ENCODE data around the gene ETV4.

ETV4 gene

DNA sequence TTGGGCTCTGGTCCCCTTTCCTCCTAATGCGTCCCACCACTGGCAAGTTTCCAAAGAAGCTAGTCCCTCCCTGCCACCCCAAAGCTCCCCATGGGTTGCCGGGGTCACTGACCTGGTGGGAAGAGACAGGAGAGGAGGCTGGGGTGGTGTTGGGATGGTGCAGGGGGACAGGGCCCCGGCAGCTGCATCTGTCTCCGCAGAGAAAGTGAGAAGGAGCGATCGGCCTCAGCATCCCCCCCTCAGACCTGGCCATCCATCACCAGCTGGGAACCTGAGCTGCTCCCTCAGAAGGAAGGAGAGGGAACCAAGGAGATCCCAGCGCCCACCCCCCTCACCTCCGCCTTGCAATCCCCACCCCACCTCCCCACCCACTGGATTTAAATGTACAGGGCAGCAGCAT, 3.3 kb downstream of the ETV4 start:
- peaks cover 10 to 43% (median 31%) of the 10 kb centered on the region in 10 experiments; a peak in 19 of 20 replicates for H3K4me1 ChIP-seq
- H3K27ac ChIP-seq: no peak overlapping the region
- no peak for TF ChIP-seq Cebpa-rat (IDR thresholded peaks at IDR 0.05)
- peaks cover 40 to 60% (median 53%) of the 10 kb centered on the region in 11 experiments for H3K27me3 ChIP-seq
- H3K4me3 ChIP-seq: no peak overlapping the region
- no peaks in the 10 kb centered on the region for H3K9me3 ChIP-seq (replicated peaks in 1 of 11)
- no peaks in the 10 kb centered on the region for H3K36me3 ChIP-seq
- H3K9ac ChIP-seq: no peak overlapping the region
- peaks cover 0 to 4% (median 0%) of the 10 kb centered on the region in 11 experiments; a peak in 4 of 22 replicates for H4K20me1 ChIP-seq
- H3K4me2 ChIP-seq: no peak overlapping the region

DNA sequence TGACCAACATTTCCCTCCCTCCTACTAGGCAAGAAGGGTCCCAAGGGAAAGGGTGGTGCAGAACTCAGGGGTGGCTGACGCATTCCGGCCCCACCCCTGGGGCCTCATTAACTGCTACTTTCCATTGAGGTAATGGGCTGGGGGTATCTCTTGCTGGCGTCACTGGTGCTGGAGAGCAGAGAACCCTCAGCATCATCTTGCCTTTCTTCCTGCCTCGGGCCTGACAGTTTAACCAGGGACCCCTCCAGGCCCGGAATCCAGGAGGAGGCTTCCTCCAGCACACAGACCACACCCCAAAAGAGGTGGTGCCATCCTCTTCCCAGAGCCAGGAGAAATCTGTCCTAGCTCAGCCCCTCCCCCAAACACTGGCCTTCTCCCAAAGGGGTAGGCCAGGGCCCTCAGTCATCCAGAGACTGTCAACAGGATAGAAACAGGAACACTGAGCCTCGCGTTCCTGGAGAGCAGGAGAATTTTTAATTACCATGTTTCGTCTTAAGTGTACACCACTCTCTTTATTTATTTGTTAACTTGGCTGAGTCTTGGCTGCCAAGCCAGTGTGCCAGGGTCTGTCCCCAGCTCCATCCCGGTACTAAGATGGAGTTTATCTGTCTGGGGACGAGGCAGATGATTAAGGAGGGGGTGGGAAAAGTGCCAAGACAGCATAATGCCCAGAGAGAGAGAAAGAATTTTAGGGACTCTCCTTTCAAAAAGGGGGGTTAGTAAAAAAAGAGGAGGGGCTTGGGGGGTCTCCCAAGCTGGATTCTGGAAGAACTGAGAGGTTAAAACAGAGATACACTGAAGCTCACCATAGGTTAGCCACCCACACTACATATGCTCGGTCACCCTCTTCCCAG, 5.1 kb downstream of the ETV4 start:
- Histone ChIP-seq H3K36me3 (no peaks in the 10 kb centered on the region), H3K9me3 (replicated peaks in 1 of 11) (no peaks in the 10 kb centered on the region), H3K4me2 (peak overlapping the region; percentile 14 to 64 (median 33); a peak in 18 of 22 replicates), H3K4me1 (peaks cover 16 to 49% (median 37%) of the 10 kb centered on the region in 10 experiments), H3K4me3 (no peak overlapping the region), H3K27ac (no peak overlapping the region), H3K9ac (no peak overlapping the region), H4K20me1 (peaks cover 0 to 4% (median 0%) of the 10 kb centered on the region in 11 experiments; a peak in 4 of 22 replicates), H3K27me3 (peaks cover 29 to 46% (median 38%) of the 10 kb centered on the region in 11 experiments)
- TF ChIP-seq Cebpa-rat (IDR thresholded peaks at IDR 0.05): no peak

DNA sequence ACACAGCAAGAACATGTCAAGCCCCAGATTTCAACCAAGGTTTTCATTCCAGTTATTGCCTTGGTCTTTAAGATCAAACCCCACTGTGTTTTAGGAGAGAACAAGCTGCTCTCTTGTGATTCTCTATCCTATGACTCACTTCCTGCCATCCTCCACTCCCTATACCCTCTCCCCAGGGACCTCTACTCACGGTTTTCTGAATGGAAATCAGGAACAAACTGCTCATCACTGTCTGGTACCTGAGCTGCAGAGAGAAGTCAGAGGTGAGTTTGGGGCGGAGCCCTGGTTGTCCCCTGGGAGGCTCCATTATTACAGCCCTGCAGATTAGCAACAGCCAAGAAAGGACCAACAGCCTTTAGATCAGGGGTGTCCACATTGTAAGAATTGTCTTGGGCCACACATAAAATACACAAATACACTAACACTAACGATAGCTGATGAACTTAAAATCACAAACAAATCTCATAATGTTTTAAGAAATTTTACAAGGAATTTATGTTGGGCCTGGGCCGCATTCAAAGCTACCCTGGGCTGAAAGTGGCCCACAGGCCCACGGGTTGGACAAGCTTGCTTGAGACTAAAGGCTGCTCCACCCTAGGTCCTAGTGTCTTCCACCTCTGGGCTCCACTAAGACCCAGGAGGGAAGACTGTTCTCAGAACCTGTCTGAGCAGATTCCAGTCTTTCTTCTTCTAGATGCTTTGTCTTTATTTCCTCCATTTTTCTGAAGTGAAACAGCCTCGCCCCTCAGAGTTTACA, 9.7 kb downstream of the ETV4 start:
- Histone ChIP-seq H3K27ac (peak overlapping the region in 8 of 11 experiments; percentile 6 to 61 (median 38); a peak in 11 of 22 replicates), H3K9me3 (replicated peaks in 1 of 11) (no peaks in the 10 kb centered on the region), H3K4me3 (no peak overlapping the region), H3K9ac (peak overlapping the region in 3 of 11 experiments; percentile 14 to 32 (median 24); a peak in 4 of 22 replicates), H3K27me3 (0 out of 22 replicates have a peak, but pooled peaks cover 0 to under 1% (median 0%) of the 10 kb centered on the region in 11 experiments), H3K4me1 (peaks cover 24 to 42% (median 35%) of the 10 kb centered on the region in 10 experiments), H3K4me2 (peak overlapping the region; percentile 40 to 87 (median 70)), H4K20me1 (no peaks in the 10 kb centered on the region; a peak in 1 of 22 replicates), H3K36me3 (no peaks in the 10 kb centered on the region)
- TF ChIP-seq Cebpa-rat (IDR thresholded peaks at IDR 0.05): no peak

DNA sequence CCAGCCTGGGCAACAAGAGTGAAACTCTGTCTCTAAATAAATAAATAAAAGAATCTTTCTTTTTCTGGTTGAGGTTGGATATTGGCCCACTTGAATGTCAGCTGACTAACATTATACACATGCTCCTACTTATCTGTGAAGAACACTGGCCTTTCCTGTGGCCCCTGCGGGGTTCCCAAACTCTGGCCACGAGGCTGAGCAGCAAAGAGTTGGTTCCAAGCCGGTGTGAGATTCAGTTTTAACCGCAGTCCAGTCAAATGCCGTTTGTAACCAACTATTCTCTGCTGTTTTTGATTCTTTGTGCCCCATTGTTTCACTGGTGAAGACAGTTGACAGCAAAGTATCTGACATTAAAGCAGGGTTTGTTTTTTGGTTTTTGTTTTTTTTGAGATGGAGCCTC, 11.2 kb downstream of the ETV4 start:
- Histone ChIP-seq H3K4me1 (peaks cover 30 to 45% (median 41%) of the 10 kb centered on the region in 10 experiments), H3K9ac (no peak overlapping the region), H3K27ac (0 out of 22 replicates have a peak overlapping the region, but pooled peaks of 2 of the 11 experiments have one; percentile 7 to 28), H3K4me2 (peak overlapping the region in 3 of 11 experiments; percentile 74 to 79 (median 75); a peak in 6 of 22 replicates), H3K36me3 (no peaks in the 10 kb centered on the region), H4K20me1 (peaks cover 0 to 6% (median 0%) of the 10 kb centered on the region in 11 experiments; a peak in 3 of 22 replicates), H3K4me3 (no peak overlapping the region), H3K9me3 (replicated peaks in 1 of 11) (no peaks in the 10 kb centered on the region), H3K27me3 (no peaks in the 10 kb centered on the region)
- no peak for TF ChIP-seq Cebpa-rat (IDR thresholded peaks at IDR 0.05)

DNA sequence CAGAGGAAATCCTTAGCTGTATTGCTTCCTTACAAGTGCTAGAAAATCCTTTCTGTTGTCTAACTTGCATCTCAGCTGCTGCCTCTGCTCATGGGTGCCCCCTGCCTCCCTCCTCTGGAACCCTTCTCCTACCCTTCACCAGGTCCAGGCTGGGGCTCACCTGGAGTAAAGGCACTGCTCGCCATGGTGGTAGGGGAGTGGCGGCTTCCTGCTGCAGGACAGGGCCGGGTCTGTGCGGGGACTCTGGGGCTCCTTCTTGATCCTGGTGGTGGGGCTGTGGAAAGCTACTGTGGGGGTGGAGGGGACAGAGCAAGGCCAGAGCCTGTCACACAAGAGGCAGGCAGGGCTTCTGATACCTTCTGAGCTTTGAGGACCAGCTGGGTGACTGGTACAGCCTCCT, 12.4 kb downstream of the ETV4 start:
- 0 out of 22 replicates have a peak overlapping the region, but pooled peaks of 1 of the 11 experiments have one; percentile 1 for H3K27ac ChIP-seq
- peaks cover 0 to 11% (median under 1%) of the 10 kb centered on the region in 11 experiments; a peak in 8 of 22 replicates for H3K36me3 ChIP-seq
- TF ChIP-seq Cebpa-rat (IDR thresholded peaks at IDR 0.05): no peak
- no peaks in the 10 kb centered on the region for H3K9me3 ChIP-seq (replicated peaks in 1 of 11)
- H3K4me3 ChIP-seq: no peak overlapping the region
- H4K20me1 ChIP-seq: peaks cover 0 to 17% (median 0%) of the 10 kb centered on the region in 11 experiments; a peak in 3 of 22 replicates
- H3K27me3 ChIP-seq: no peaks in the 10 kb centered on the region
- H3K4me2 ChIP-seq: no peak overlapping the region
- H3K4me1 ChIP-seq: peaks cover 37 to 55% (median 50%) of the 10 kb centered on the region in 10 experiments
- no peak overlapping the region for H3K9ac ChIP-seq

DNA sequence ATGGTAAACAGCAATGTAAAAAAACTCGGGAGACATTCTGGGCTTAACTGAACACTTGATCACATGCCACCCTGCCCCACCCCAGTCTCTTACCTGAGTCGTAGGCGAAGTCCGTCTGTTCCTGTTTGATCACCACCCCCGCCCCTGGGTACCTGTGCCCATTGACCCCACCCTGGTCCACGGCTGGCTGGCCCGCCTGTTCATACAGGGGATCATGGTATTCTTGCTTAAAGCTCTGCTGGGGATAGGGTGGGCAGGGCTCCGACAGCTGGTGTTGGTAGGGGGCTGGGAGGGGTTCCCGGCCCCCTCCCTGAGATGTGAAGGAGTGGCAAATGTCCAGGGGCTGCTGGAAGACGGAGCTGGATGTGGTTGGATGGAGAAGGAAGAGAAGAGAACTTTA, 13.6 kb downstream of the ETV4 start:
- Histone ChIP-seq H4K20me1 (peaks cover 0 to 28% (median 6%) of the 10 kb centered on the region in 11 experiments; a peak in 6 of 22 replicates), H3K4me1 (peaks cover 37 to 59% (median 50%) of the 10 kb centered on the region in 10 experiments), H3K4me2 (no peak overlapping the region), H3K4me3 (no peak overlapping the region), H3K9ac (no peak overlapping the region), H3K27me3 (no peaks in the 10 kb centered on the region), H3K9me3 (replicated peaks in 1 of 11) (no peaks in the 10 kb centered on the region), H3K36me3 (peaks cover 10 to 22% (median 11%) of the 10 kb centered on the region in 11 experiments; a peak in 21 of 22 replicates), H3K27ac (no peak overlapping the region)
- no peak for TF ChIP-seq Cebpa-rat (IDR thresholded peaks at IDR 0.05)

DNA sequence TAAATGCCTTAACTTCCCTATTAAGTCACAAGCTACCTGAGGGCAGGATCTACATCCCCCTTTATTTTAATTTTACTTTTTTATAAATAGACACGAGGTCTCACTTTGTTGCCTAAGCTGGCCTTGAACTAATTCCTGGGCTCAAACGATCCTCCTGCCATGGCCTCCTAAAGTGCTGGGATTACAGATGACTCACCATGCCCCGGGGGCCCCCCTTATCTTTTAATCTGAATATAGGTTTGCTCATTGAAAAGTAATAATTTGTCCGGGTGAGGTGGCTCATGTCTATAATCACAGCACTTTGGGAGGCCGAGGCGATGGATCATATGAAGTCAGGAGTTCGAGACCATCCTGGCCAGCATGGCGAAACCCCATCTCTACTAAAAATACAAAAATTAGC, 14.2 kb downstream of the ETV4 start:
- Histone ChIP-seq H3K9me3 (replicated peaks in 1 of 11) (no peaks in the 10 kb centered on the region), H3K4me3 (no peak overlapping the region), H4K20me1 (peaks cover 0 to 34% (median 12%) of the 10 kb centered on the region in 11 experiments; a peak in 9 of 22 replicates), H3K4me1 (peaks cover 37 to 53% (median 46%) of the 10 kb centered on the region in 10 experiments), H3K36me3 (peaks cover 16 to 28% (median 18%) of the 10 kb centered on the region in 11 experiments), H3K4me2 (no peak overlapping the region), H3K9ac (no peak overlapping the region), H3K27me3 (no peaks in the 10 kb centered on the region), H3K27ac (no peak overlapping the region)
- TF ChIP-seq Cebpa-rat (IDR thresholded peaks at IDR 0.05): no peak

DNA sequence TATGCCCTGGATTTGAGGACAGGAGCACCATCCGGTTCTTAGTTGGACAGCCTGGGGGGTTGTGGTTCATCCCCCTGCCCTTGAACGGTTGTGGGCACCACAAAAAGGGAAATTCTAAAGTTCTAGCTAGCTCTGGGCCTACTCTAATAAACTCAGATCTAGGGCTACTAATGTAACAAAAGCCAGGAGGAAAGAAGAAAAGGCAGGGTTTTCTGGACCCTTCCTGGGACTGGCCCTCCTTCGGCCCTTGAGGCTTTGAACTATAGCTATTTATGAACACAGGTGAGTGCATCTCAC, 15.1 kb downstream of the ETV4 start:
- Histone ChIP-seq H3K4me1 (peaks cover 28 to 43% (median 36%) of the 10 kb centered on the region in 10 experiments), H3K27me3 (no peaks in the 10 kb centered on the region), H3K4me3 (no peak overlapping the region), H3K9ac (no peak overlapping the region), H3K9me3 (replicated peaks in 1 of 11) (no peaks in the 10 kb centered on the region), H3K4me2 (peak overlapping the region; percentile 5 to 86 (median 73); a peak in 15 of 22 replicates), H4K20me1 (peaks cover 0 to 43% (median 19%) of the 10 kb centered on the region in 11 experiments; a peak in 12 of 22 replicates), H3K27ac (peak overlapping the region in 5 of 11 experiments; percentile 22 to 66 (median 53); a peak in 8 of 22 replicates), H3K36me3 (peaks cover 25 to 37% (median 27%) of the 10 kb centered on the region in 11 experiments)
- TF ChIP-seq Cebpa-rat (IDR thresholded peaks at IDR 0.05): no peak
